ENCODE measurements around the gene THADA.

DNA sequence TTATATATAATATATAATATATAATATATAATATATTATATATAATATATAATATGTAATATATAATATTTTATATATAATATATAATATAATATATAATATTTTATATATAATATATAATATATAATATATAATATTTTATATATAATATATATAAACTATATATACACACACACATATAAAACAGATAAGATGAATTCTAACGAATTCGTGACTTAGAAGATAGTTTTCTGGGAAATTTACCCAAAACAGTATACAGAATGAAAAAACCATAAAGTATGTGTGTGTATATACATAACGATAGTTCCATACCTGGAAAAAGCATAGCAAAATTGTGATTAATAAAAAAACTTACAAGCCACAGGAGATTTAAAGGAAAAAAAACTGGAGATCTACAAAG, 80.6 kb downstream of the THADA start:
- TF ChIP-seq POLR2A (IDR thresholded peaks at IDR 0.05) (no peak), EP300 (IDR thresholded peaks at IDR 0.05) (no peak)
- TF ChIP-seq, protein P1, sequence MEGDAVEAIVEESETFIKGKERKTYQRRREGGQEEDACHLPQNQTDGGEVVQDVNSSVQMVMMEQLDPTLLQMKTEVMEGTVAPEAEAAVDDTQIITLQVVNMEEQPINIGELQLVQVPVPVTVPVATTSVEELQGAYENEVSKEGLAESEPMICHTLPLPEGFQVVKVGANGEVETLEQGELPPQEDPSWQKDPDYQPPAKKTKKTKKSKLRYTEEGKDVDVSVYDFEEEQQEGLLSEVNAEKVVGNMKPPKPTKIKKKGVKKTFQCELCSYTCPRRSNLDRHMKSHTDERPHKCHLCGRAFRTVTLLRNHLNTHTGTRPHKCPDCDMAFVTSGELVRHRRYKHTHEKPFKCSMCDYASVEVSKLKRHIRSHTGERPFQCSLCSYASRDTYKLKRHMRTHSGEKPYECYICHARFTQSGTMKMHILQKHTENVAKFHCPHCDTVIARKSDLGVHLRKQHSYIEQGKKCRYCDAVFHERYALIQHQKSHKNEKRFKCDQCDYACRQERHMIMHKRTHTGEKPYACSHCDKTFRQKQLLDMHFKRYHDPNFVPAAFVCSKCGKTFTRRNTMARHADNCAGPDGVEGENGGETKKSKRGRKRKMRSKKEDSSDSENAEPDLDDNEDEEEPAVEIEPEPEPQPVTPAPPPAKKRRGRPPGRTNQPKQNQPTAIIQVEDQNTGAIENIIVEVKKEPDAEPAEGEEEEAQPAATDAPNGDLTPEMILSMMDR (IDR thresholded peaks at IDR 0.05): no peak
